Measurements from ENCODE around the gene FAM219B.
"Not testable (repeated sequence)": the region's sequence is repeated elsewhere in the genome, so short reads cannot be mapped to it uniquely, and the experiment has no call there.

Gene FAM219B, protein sequence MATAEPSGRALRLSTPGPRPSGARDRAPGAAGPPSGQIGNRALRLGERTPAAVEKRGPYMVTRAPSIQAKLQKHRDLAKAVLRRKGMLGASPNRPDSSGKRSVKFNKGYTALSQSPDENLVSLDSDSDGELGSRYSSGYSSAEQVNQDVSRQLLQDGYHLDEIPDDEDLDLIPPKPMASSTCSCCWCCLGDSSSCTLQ

DNA sequence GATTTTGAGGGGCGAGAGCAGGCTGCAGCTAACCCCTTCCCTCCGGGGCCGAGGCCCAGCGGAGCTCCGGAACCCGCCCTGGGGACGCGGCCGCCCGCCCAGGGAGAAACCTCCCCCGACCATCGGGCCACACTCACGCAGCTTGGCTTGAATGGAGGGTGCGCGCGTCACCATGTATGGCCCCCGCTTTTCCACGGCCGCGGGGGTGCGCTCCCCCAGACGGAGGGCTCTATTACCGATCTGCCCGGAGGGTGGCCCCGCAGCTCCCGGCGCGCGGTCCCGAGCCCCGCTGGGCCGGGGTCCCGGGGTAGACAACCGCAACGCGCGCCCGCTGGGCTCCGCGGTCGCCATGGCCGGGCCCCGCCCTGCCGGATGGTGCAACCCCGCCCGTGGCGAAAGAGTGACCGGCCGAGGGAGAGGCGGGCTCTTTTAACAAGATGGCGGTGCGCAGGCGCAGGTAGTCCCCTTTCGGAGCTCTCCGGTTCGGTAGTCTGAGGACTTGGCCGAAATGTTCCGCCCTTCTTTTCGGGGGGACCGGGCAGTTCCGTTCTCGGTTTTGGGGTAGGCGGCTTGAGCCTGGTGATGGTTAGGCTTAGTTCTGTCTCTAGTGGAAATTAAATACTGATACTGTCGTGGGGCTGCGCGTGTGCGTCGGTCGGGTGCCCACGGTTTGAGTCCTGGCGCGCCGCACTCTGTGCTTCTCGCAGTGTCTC lies at the start of gene FAM219B:
Gene FAM219B (minus strand): TSS at position 402 of the 713 bp plus-strand sequence. CDS start 51 bp downstream, at position 351.
- DNase-seq (ENCODE audit: low read depth) = peak; percentile 67

DNA sequence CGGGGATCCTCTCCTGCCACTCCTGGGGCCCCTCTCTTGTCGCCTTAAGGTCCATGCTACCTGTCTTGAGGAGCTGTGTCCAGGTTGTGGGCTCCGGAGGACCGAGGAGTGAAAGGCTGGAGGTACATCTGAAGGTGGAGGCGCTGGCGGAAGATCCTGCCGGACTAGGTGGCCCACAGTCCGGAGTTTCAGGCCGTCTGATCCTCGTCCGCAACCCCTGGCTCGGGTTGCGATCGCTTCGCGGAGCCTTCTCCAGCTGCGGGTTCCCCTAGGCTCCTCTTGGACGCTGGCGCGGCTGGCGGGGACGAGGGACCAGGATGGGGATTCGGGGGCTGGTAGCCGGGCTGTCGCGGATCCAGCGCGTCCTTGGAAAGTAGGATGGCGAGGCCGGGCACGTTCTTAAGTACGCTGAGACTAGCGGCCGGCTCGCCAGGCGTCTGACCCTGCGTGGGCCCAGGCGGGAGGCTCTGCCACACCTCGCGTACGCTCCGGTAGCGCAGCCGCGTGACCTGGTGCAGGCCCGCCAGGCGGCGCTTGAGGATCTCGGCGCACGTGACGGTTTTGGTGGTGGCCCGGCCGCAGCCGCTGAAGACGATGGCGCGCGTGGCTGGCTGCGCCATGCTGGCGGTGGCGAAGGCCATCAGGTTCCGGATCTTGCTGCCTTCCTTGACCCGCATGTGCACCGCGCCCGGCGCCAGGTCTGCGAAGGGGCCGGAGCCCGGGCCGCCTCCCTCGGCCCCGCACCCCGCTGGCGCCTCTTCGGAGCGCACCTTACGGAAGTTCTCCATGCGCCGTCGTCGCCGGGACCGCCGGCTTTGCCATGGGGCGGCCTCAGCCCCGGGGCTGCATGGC lies 49.4 kb upstream of the FAM219B start:
- peak; percentile 56 for DNase-seq (ENCODE audit: low read depth)

DNA sequence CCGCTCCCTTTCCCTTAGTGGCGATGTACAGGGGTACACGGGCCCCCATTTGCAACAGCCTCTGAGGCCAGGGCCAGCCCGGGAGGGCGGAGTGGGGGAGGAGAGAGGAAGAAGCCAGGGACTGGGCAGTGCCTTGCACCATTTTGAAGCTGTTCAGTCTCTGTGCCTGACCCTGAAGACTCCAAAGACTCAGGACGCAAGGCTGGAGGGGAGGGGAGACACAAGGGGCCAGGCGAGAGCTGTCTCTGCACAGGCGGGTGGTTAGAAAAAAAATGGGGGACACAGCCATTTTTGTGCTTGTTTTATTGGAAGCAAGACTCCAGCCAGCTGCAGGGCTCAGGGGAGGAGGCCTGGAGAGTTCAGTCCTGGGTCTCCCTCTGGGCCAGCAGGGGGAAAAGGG lies 48.4 kb upstream of the FAM219B start:
- no peak for DNase-seq (ENCODE audit: low read depth)

DNA sequence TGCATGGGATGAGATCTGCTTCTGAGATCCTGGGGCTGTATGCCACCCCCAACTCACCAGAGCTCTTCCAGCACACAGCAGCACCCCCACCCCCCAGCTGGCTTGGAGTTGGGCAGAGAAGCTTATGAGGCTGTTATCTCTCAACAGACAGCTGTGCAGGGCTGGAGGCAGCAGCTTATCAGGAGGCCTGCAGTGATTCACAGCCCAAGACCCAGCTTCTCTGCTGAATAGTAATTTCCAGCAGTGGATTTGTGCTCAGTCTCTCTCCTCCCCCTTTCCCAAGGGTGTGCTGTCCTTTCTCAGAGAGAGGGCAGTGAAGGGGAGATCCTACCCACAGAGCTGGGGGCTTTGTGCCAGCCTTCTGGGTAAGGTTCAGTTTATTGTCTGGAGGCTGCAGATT lies 47.9 kb upstream of the FAM219B start:
- no peak for DNase-seq (ENCODE audit: low read depth)

DNA sequence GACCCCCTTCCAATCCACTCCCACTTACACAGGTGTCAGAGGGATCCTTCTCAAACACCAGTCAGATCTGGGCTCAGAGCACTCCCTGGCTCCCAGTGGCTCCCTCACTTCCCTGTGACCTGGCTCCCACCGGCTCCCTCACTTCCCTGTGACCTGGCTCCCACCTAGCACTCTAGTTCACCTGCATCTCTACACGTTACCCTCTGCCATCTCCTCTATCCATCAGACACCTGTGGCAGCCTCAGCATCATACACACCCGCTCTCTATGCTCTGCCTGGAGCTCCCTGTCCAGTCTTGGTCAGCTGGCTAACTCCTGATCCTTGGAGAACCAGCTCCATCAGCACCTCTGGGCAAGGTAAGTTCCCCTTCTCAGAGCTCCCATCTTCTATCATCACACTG lies 44.4 kb upstream of the FAM219B start:
- no peak for DNase-seq (ENCODE audit: low read depth)

DNA sequence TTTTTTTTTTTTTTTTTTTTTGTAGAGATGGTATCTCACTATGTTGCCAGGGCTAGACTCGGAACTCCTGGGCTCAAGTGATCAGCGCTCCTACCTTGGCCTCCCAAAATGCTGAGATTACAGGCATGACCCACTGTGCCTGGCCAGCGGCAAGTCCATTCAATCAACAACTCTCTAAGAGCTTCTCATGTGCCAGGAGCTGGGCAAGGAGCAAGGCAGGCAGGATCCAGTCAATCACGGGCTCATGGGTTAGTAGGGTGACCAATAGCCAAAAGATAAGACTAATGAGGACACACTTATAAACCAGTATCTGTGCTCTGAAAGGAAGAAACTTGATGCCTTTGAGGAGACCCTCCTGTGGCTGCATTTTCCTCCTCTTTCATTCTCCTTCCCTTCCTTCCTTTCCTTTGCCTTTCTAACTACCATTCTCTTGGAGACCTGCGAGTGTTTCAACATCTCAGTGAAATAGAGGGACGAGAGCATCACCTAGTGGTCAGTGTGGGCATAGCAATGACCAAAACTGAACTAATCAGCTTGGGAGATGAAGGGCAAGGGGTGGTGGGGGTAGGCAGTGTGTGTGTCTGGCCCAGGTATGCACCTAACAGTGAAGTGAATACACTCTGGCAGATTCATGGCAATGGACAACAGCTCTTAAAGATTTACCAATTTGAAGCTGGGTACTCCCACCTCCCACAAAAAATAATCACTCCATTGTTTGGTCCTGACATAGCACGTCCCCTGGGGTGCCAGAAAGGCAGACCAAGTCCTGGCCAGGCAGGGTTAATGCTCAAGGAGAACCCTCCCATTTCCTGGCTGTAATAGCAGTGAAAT lies 43.6 kb upstream of the FAM219B start:
- DNase-seq (ENCODE audit: low read depth) = peak; percentile 43

DNA sequence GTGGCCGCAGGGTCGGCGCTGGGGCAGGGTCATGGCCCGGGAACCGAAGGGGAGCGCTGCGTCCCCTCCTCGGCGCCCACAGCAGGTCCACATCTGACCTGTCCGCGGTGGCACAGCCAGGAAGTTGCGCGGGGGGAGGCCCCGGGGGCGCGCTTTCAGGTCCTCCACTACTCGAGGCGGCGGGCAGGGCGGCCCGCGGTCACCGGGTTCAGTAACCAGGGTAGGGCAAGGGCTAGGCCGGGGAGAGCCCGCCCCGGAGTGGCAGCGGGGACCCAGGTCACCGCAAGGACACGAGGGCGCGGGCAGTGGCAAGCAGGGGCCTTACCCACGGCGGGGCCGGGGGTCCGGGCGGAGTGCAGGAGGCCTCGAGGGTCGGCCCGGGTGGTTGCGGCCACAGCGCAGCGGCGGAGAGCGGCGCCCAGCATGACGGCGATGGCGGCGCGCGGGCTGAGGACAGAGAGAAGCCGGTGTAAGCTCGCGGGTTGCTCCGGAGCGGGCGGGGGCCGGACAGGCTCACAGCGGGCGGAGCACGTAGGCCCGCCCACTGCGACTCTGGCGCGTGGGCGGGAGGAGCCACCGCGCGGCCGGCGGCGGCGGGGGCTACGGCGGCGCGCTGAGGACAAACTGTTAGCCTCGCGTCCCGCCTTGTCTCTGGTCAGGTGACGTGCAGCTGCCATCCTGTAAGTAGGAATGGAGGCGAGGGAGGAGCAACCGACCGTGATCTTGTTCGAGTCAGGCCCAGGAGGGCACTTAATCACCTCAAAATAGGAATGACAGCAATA lies 31.1 kb upstream of the FAM219B start, which contains the start of gene COX5A:
Gene COX5A (minus strand): TSS at position 484 of the 782 bp plus-strand sequence. CDS start 59 bp downstream, at position 425.
- peak; percentile 89 for DNase-seq (ENCODE audit: low read depth)

DNA sequence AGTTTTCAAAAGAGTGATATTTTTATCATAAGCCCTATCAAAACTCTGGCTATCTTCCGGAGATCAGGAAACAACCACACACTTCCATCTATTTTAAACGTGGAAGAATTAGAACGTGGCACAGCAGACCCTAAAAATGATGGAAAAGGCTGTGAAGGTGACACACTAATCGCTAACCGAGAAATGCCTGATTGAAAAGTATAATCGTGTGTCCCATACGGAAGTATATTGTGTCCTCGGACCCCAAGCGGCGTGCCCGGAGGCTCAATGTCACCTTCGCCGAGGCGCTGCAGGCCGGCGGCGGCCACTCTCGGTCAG lies 30.6 kb upstream of the FAM219B start:
- DNase-seq (ENCODE audit: low read depth) = no peak

DNA sequence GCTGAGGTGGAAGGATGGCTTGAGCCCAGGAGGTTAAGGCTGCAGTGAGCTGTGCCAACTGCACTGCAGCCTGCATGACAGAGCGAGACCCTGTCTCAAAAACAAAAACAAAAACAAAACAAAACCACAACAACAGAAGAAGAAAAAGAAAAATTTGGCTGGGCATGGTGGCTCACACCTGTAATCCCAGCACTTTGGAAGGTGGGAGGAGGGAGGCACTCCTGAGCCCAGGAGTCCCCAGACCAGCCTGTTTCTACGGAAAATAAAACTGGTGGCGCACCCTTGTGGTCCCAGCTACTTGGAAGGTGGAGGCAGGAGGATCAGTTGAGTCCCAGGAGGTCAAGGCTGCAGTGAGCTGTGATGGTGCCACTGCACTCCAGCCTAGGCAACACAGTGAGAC lies 28.5 kb upstream of the FAM219B start:
- not testable (repeated sequence) for DNase-seq (ENCODE audit: low read depth)

DNA sequence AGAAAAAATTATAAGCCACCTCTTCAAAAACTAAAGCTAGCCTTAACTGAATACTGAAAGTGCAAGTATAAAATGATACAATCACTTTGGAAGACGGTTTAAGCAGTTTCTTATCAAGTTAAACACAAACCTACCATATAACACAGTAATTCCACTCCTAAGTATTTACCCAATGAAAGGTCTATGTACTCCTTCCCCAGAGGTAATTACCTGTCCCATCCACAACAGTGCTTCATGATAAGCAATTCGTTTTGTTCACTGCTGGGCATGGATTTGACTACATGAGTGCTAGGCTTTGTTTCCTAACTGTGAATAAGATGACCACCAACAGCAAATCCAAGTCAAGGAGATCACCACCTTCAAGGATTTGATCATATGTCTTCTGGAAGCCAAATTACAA lies 26.9 kb upstream of the FAM219B start:
- DNase-seq (ENCODE audit: low read depth) = no peak

DNA sequence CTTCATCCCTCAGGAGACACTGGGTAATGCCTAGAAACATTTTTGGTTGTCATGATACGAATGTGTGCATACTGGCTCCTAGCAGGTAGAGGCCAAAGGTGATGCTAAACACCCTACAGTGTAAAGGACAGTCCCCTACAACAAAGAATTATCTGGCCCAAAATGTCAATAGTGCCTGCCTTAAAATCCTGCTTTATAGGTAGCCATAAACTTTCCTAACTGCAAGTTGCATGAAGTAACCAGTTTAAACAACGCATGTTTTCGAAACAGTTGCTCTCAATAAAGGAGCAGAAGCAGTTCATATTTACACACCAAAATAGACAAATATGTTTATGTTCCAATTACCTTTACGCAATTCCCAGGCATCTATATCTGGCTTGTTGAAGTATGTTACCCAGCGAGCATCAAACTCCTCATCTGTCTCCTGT lies 22.1 kb upstream of the FAM219B start:
- DNase-seq (ENCODE audit: low read depth) = no peak

DNA sequence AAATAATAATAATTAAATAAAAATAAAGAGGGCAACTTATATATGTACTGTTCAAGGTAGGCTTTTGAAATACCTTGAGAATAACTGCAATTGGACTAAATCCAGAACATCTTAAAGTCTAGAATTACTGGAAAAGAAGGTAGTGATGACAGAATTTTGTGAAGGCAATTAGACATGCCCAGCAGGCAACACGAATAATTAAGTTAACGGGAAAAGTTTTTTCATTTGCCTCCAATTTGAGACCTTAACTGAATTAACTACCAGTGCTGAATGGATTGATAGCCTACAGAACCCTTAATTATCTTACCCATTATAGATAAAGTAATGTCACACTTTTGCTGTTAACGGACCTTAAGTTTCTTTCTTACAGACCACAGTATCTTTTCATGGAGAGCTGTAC lies 17.9 kb upstream of the FAM219B start:
- DNase-seq (ENCODE audit: low read depth) = no peak

DNA sequence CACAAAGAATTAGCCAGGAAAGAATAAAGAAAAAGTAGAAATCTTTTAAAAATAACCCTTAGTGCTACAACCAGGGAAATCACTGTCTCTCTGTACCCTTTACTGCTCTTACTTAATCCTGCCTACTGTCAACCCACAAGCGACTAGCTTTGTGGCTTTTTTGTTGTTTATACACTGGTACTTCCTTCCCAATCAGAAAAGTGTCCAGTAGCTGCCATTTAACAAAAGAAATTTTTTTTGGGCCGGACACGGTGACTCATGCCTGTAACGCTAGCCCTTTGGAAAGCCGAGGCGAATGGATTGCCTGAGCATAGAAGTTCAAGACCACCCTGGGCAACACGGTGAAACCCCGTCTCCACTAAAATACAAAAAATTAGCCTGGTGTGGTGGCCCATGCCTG lies 13.8 kb upstream of the FAM219B start:
- DNase-seq (ENCODE audit: low read depth) = no peak

DNA sequence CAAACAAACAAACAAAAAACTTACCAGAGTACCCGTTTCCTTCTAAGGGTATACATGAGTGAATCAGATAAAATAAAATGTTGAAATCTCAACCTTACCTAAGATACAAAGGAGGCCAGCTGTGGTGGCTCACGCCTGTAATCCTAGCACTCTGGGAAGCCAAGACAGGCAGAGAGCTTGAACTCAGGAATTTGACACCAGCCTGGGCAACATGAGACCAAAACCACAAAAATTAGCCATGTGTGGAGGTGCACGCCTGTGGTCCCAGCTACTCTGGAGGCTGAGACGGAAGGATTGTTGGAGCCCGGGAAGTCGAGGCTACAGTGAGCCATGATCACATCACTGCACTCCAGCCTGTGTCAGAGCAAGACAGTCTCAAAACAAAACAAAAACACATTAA lies 11.0 kb upstream of the FAM219B start:
- DNase-seq (ENCODE audit: low read depth) = no peak

DNA sequence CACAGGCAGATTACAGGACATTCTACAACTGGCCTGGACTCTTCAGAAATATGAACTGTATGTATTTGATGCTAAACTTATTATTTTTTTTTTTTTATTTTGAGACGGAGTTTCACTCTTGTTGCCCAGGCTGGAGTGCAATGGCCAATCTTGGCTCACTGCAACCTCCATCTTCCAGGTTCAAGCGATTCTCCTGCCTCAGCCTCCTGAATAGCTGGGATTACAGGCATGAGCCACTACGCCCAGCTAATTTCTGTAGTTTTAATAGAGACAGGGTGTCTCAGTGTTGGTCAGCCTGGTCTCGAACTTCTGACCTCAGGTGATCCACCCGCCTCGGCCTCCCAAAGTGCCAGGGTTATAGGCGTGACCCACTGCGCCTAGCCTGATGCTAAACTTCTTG lies 7.1 kb upstream of the FAM219B start:
- not testable (repeated sequence) for DNase-seq (ENCODE audit: low read depth)

DNA sequence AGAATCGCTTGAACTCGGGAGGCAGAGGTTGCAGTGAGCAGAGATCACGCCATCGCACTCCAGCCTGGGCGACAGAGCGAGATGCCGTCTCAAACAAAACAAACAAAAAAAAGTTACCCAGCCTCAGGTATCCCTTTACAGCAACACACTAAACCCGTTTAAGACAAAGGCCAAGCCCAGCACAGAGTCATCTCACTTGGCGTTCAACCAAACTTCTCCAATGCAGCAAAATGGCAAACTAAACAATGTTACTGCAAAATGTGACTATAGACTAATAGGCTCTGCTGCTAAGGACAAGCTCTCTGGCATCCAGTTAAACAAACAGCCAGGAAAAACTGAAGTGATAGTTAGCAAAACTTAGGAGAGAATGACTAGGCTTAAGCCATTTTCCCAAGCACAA lies 6.4 kb upstream of the FAM219B start:
- no peak for DNase-seq (ENCODE audit: low read depth)

DNA sequence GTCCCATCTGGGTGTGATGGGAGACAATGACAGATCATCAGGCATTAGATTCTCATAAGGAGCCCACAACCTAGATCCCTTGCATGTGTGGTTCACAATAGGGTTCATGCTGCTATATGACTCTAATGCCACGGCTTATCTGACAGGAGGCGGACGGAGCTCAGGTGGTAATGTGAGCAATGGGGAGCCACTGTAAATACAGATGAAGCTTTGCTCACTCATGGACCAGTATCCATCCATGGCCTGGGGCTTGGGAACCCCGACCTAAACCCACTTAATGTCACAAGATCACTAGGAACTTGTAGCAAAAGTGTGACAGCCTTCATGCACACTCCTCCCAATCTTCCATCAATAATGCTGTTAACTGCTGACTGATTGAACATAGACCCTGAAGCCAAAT lies 2.0 kb upstream of the FAM219B start:
- DNase-seq (ENCODE audit: low read depth) = no peak

DNA sequence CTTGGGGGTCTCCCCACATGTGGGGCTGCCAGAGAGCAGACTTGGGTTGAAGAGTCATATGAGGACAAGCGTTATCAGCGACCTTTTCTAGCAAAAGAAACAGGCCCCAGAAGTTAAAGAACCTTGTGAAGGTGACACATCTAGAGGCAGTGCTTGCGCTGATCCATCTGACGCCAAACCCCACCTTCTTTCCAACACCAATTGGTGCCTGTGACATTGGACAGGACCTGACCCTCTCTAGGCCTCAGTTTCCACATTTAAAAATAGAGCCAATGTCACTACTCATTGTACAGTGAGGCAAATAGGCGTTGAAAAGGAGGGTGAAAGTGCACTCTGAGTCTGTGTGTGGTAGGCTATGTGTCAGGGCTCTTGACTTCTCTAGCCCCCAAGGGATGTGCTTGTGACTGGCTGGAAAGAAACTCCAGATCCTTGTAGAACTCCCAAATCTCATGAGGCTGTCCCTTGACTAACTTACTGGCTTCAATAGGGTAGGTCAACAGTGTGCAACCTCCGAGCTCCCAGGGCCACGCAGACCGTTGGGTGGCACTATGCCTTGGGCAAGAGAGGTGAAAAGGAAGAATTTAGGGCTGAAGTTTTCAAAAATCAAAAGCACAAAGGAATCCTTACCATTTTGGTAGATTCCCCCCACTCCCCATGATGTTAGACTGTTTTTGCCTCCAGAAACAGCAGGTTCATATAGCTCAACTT lies 666 bp upstream of the FAM219B start:
- DNase-seq (ENCODE audit: low read depth) = no peak

DNA sequence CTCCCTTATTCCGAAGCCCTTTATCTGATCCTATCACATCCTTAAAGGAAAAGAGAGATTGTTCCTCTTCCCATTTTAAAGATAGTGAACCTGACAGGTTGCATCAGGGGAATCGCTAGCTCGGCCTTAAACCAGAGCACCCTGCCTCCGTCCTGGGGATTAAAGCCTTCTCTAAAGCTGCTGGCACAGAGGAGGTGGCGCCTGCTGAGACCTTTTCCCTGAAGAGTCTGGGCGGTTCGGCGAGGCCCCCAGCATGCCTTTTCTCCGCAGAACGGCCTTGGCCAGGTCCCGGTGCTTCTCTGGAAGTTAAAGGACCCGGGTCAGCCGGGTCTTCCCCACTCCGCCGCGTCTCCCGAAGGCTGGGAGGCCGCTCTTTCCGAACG lies 593 bp downstream of the FAM219B start:
- DNase-seq (ENCODE audit: low read depth) = no peak

DNA sequence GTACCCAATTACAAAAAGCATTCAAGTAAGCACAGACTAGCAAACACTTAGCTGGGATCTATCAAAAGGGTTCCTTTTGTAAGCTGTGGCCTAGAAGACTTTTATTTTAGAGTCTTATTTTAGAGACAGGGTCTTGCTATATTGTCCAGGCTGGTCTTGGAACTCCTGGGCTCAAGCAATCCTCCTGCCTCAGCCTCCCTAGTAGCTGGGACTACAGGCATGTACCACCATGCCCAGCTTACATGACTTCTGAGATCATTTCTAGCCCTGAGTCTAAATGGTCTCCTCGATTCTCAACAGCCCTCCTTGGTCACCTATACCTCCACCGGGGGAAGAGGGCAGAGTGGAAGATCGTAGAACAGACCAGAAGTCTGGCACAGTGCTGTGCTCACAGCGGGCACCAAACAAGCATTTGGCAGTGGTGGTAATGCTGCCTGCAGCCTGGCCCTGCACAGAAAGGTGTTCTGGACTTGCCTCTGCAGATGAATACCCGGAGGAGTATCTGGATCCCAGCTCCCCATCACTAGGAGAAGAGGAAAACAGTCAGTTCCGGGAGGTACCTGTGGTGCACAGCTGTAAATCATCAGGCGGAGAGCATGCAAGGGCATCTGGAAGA lies 2.4 kb downstream of the FAM219B start:
- DNase-seq (ENCODE audit: low read depth) = no peak

Data from stimulated activated CD8-positive, alpha-beta memory T cell treated with anti-CD3 and anti-CD28 coated beads, Interleukin-12 subunit alpha, Interleukin-12 subunit beta, amount 100 ng/mL, for 4 hours (primary cell).